ENCODE data around the gene GALNT9.

Gene GALNT9

DNA sequence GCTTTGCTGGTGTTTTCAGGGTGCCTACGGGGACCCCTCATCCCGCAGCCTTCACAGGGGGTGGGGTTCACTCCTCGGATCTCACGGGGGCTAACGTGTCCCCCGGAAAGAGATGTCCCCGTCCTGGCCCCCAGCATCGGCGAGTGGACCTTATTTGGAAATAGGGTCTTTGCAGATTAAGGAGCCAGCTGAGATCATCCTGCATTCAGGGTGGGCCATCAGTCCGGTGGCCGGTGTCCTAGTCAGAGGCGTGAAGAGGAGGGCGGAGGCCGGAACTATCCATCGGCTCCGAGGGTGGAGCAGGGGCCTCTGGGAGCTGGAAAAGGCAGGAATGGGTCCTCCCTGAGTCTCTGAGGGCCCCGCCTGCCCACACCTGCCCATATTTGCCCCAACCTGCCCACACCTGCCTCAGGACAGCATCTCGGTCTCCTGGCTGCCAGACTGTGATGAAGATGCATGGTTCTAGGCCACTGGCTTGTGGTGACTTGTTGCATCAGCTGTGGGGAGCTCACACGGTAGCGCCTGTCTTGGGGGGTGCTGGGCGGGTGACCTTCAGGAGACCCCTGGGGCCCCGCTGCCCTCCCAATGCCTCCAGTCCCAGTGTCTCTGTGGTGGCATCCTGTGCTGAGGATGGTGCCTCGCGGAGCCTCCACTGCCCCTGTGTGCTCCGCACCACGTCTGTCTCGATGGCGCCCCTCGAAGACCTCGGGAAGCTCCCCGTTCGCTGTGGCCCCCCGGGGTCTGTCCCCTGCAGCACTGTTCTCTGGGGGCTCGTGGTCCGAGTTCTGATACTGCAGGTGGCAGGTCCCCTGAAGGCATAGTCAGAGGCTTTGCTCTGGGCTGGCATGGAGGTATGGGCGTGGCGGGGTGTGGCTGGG, 170.5 kb downstream of the GALNT9 start:
- no peaks in the 10 kb centered on the region for H3K27me3 Mint-ChIP-seq
- H3K4me1 Mint-ChIP-seq (ENCODE audit: low read depth in 2 of 2), result peaks cover under 1 to 7% of the 10 kb centered on the region in 2 donors
- no peak for DNase-seq
- no peak for ATAC-seq (replicated peaks)
- no peak overlapping the region for H3K27ac Mint-ChIP-seq
- no peak overlapping the region for H3K4me3 Mint-ChIP-seq
- H3K36me3 Mint-ChIP-seq (ENCODE audit: insufficient read depth), result peaks cover 8% of the 10 kb centered on the region
- peaks cover 0 to 2% of the 10 kb centered on the region in 2 donors for H3K9me3 Mint-ChIP-seq

DNA sequence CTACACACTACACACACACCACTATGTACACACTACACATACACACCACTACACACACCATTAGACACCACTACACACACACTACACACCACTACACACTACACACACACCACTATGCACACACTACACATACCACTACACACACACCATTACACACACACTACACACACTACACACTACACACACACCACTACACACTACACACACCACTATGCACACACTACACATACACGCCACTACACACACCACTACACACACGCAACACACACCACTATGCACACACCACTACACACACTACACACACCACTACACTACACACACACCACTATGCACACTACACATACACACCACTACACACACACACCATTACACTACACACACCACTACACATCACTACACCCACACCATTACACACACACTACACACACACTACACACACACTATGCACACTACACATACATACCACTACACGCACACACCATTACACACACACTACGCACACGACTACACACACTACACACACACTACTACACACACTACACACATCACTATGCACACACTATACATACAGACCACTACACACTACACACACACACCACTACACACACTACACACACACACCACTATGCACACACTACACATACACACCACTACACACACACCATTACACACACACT, 171.5 kb downstream of the GALNT9 start:
- H3K4me1 Mint-ChIP-seq (ENCODE audit: low read depth in 2 of 2), result peaks cover 0 to 3% of the 10 kb centered on the region in 2 donors
- H3K27me3 Mint-ChIP-seq, result no peaks in the 10 kb centered on the region
- no peak overlapping the region for H3K27ac Mint-ChIP-seq
- ATAC-seq (replicated peaks) (no peak), DNase-seq (no peak)
- H3K36me3 Mint-ChIP-seq (ENCODE audit: insufficient read depth), result peaks cover 15% of the 10 kb centered on the region
- peaks cover 0 to 2% of the 10 kb centered on the region in 2 donors for H3K9me3 Mint-ChIP-seq
- no peak overlapping the region for H3K4me3 Mint-ChIP-seq

DNA sequence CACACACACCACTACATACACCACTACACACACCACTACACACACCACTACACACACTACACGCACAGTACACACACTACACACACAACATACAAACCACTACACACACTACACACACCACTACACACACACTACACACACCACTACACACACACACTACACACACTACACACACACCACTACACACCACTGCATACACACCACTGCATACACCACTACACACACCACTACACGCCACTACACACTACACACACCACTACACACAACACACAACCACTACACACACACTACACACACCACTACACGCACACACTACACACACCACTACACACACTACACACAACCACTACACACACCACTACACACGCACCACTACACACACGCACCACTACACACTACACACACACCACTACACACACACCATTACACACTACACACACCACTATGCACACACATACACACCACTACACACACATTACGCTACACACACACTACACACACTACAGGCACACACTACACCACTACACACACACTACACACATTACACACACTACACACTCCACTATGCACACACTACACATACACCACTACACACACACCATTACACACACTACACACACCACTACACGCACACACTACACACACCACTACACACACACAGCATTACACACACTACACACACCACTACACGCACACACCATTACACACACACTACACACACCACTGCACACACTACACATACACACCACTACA, 172.6 kb downstream of the GALNT9 start:
- Mint-ChIP-seq H3K27me3 (no peaks in the 10 kb centered on the region), H3K4me1 (ENCODE audit: low read depth in 2 of 2) (peaks cover 0 to 3% of the 10 kb centered on the region in 2 donors), H3K36me3 (ENCODE audit: insufficient read depth) (peaks cover 23% of the 10 kb centered on the region), H3K9me3 (no peaks in the 10 kb centered on the region), H3K4me3 (no peak overlapping the region), H3K27ac (no peak overlapping the region)
- no peak for ATAC-seq (replicated peaks)
- DNase-seq, result no peak

DNA sequence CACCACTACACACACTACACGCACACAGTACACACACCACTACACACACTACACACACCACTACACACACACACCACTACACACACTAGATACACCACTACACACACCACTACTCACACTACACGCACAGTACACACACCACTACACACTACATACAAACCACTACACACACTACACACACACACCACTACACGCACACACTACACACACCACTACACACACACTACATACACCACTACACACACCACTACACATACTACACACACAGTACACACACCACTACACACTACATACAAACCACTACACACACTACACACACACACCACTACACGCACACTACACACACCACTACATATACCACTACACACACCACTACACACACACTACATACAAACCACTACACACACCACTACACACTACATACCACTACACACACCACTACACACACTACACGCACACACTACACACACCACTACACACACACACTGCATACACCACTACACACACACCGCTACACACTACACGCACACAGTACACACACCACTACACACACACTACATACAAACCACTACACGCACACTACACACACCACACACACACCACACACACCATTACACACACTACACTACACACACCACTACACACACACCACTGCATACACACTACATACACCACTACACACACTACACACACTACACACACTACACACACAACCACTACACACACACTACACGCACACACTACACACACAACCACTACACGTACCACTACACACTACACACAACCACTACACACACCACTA, 173.4 kb downstream of the GALNT9 start:
- H3K27ac Mint-ChIP-seq, result no peak overlapping the region
- ATAC-seq (replicated peaks) (no peak), DNase-seq (no peak)
- peaks cover 0 to 3% of the 10 kb centered on the region in 2 donors for H3K4me1 Mint-ChIP-seq (ENCODE audit: low read depth in 2 of 2)
- H3K9me3 Mint-ChIP-seq, result no peaks in the 10 kb centered on the region
- no peak overlapping the region for H3K4me3 Mint-ChIP-seq
- H3K36me3 Mint-ChIP-seq (ENCODE audit: insufficient read depth), result peaks cover 23% of the 10 kb centered on the region
- H3K27me3 Mint-ChIP-seq, result no peaks in the 10 kb centered on the region

DNA sequence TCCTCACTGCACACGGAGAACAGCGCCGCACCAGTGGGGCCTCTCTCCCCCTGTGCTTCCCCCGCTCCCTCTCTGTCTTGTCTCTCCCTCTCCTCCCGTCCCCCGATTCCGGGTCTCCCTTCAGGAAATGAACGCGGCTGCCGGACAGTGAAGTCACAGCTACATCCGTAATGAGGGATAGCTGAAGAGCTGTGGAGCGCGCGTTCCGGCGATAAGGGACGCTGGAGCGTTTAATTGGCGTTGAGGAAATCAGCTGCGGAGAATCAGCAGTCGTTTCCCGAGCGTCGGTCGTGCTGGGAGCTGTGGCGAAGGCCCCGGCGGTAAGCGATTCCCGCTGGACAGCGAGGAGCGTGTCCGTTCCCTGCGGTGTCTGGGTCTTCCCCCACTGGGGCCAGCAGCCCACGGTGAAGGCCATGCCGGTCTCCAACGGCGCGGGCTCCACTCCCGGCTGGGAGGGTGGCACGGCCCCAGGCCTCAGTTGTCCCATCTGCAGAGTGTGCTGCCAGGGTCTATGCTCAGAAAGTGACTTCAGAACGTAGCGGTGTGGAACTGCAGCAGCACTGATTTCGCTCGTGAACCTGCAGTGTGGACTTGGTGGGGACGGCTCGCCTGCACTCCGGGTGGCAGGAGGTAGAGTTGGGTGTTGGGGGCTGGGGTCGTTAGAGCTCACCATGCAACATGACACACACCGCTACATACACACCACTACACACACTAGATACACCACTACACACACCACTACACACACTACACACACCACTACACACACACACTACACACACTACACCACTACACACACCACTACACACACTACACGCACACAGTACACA, 174.2 kb downstream of the GALNT9 start:
- no peak for ATAC-seq (replicated peaks)
- H3K9me3 Mint-ChIP-seq, result no peaks in the 10 kb centered on the region
- no peak overlapping the region for H3K27ac Mint-ChIP-seq
- no peak for DNase-seq
- no peak overlapping the region for H3K4me3 Mint-ChIP-seq
- peaks cover 0 to 3% of the 10 kb centered on the region in 2 donors for H3K4me1 Mint-ChIP-seq (ENCODE audit: low read depth in 2 of 2)
- no peaks in the 10 kb centered on the region for H3K27me3 Mint-ChIP-seq
- H3K36me3 Mint-ChIP-seq (ENCODE audit: insufficient read depth), result peaks cover 23% of the 10 kb centered on the region

DNA sequence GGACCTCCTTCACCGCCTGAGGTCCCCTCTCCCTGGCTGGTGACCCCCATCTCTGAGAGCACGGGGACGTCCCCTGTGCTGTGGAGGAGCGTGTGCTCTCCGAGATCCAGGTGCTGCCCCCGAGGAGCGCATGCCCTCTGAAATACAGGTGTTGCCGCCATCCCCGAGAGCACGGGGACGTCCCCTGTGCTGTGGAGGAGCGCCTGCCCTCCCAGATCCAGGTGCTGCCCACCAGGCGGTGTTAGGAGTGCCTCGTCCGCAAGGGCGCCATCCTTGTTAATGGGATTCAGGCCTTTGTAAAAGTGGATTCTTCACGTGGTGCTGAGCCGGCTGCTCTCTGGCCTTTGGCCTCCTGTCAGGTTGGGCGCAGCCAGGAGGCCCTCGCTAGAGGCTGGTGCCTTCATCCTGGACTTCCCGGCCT, 175.0 kb downstream of the GALNT9 start:
- H3K27me3 Mint-ChIP-seq, result no peaks in the 10 kb centered on the region
- no peak for ATAC-seq (replicated peaks)
- no peaks in the 10 kb centered on the region for H3K9me3 Mint-ChIP-seq
- peaks cover 0 to 3% of the 10 kb centered on the region in 2 donors for H3K4me1 Mint-ChIP-seq (ENCODE audit: low read depth in 2 of 2)
- no peak overlapping the region for H3K4me3 Mint-ChIP-seq
- no peak overlapping the region for H3K27ac Mint-ChIP-seq
- peaks cover 20% of the 10 kb centered on the region for H3K36me3 Mint-ChIP-seq (ENCODE audit: insufficient read depth)
- DNase-seq, result no peak

DNA sequence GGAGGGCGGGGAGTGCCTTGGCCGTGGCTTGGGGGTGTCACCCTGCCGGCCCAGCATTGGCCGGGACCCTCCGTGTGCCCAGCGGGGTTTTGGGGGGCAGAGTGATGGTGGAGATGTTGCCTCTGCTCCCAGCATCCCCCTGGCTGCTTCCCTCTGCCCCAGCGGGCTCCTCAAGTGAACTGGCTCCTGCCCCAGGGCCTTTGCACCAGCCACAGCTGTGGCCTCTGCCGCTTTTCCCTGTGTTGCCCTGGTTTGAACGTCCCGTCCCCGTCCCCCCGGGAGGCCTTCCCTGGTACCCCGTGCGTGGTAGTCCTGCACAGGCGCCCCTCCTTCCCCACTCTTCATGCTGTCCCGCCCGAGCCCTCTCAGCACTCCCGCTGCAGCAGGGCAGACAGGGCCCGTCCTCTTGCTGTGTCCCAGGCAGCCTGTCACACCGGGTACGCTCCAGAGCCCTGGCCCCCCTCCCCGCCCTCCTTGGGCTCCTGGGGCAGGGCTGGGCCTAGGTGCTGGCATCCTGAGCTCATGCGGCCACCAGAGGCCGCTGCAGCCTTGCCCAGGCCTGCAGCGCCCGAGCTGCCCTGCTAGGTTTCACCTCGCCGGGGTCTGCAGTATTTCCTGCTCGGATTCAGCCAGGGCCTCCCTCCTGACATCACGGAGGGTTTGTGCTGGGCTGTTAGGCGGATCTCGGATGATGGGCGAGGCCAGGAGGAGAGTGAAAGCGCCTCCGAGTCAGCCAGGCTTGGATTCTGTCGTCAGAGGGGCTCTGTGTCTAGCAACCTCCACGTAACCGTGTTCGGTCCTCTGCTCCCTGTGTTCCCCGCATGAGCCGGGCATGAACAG, 175.7 kb downstream of the GALNT9 start:
- H3K4me3 Mint-ChIP-seq, result no peak overlapping the region
- ATAC-seq (replicated peaks) (peak; percentile 96), DNase-seq (peak; percentile 58 to 71 (median 65))
- peaks cover 20% of the 10 kb centered on the region for H3K36me3 Mint-ChIP-seq (ENCODE audit: insufficient read depth)
- no peaks in the 10 kb centered on the region for H3K27me3 Mint-ChIP-seq
- H3K9me3 Mint-ChIP-seq, result no peaks in the 10 kb centered on the region
- H3K4me1 Mint-ChIP-seq (ENCODE audit: low read depth in 2 of 2), result peaks cover 0 to 3% of the 10 kb centered on the region in 2 donors
- H3K27ac Mint-ChIP-seq, result no peak overlapping the region

DNA sequence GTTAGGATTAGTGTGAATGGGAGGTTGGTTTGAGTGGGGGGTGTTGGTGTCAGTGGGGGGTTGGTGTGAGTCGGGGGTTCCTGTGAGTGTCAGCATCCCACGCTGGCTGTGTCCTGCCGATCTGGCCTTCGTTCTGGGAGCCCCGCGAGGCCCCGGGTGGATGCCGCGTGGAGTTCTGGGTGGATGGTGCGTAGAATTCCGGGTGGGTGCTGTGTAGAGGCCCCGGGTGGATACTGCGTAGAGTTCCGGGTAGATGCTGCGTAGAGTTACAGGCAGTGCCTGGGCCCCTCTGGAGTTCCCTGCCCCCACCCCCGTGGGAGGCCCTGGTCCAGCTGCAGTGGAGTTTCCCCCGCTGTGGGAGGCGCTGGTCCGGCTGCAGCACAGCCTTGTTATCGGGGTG, 176.4 kb downstream of the GALNT9 start:
- H3K9me3 Mint-ChIP-seq, result no peaks in the 10 kb centered on the region
- no peak overlapping the region for H3K27ac Mint-ChIP-seq
- H3K27me3 Mint-ChIP-seq, result no peaks in the 10 kb centered on the region
- H3K4me3 Mint-ChIP-seq, result no peak overlapping the region
- H3K36me3 Mint-ChIP-seq (ENCODE audit: insufficient read depth), result peaks cover 24% of the 10 kb centered on the region
- no peak for DNase-seq
- ATAC-seq (replicated peaks), result no peak
- peaks cover 0 to 5% of the 10 kb centered on the region in 2 donors for H3K4me1 Mint-ChIP-seq (ENCODE audit: low read depth in 2 of 2)

DNA sequence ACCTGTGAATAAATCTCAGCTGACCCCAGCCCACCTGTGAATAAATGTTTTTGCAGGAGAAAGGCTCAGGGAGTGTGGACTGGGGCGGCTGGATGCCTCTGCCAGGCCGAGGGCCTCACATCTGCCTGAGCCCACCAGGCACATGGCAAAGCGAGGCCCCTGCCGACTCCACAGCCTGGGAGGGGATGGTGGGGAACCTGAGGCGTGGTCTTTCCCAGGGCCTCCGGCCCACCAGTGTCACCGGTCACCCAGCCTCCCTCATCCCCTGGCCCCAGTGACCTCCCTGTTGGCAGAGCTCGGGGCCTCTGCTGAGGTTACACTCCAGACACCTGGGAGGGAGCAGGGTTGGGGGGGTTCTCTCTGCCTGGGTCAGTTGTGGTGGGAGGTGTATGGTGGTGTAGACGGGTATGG, 177.0 kb downstream of the GALNT9 start:
- Mint-ChIP-seq H3K27me3 (no peaks in the 10 kb centered on the region), H3K9me3 (no peaks in the 10 kb centered on the region), H3K27ac (no peak overlapping the region), H3K4me1 (ENCODE audit: low read depth in 2 of 2) (peaks cover 0 to 5% of the 10 kb centered on the region in 2 donors), H3K36me3 (ENCODE audit: insufficient read depth) (peaks cover 26% of the 10 kb centered on the region), H3K4me3 (no peak overlapping the region)
- DNase-seq (no peak), ATAC-seq (replicated peaks) (no peak)

DNA sequence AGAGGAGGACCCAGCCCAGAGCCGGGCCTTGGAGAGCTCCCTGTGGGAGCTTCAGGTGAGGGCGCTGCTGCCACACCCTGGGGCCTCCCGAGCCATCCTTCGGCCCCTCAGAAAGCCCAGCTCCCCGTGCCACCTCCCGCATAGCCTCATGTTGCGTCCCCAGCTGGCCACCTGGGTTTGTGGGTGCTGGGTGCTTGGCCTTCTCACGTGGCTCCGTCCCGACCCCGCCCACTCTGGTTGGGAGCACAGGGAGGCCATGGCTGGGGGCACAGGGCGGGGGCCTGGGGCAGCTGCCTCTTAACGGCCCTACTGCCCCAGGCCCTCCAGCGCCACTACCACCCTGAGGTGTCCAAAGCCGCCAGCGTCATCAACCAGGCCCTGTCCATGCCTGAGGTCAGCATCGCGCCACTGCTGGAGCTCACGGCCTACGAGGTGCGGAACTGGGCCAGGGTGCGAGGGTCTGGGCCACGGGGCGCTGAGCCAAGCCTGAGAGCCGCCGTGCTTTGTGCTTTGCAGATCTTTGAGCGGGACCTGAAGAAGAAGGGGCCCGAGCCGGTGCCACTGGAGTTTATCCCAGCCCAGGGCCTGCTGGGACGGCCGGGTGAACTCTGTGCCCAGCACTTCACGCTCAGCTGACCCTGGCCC, 177.5 kb downstream of the GALNT9 start:
- Mint-ChIP-seq H3K36me3 (ENCODE audit: insufficient read depth) (peaks cover 26% of the 10 kb centered on the region), H3K4me1 (ENCODE audit: low read depth in 2 of 2) (peaks cover 0 to 5% of the 10 kb centered on the region in 2 donors), H3K27ac (no peak overlapping the region), H3K4me3 (no peak overlapping the region), H3K9me3 (no peaks in the 10 kb centered on the region), H3K27me3 (no peaks in the 10 kb centered on the region)
- ATAC-seq (replicated peaks), result no peak
- DNase-seq, result no peak

DNA sequence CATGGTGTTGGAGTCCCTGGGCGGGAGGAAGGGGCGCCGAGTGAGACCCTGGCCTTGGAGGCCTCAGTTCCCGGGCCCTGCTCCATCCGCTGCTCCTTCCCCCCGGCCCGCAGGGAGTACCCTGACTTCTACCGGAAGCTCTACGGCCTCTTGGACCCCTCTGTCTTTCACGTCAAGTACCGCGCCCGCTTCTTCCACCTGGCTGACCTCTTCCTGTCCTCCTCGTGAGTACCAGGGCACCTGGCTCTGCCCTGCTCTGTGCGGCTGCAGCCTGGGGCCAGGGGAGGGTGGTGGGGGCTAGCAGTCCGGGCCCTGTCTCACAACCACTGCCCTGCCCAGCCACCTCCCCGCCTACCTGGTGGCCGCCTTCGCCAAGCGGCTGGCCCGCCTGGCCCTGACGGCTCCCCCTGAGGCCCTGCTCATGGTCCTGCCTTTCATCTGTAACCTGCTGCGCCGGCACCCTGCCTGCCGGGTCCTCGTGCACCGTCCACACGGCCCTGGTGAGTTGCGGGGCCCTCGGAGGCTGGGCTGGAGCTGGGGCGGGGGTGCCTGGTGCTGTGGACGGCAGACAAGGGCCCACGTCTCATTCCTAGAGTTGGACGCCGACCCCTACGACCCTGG, 178.1 kb downstream of the GALNT9 start:
- H3K27me3 Mint-ChIP-seq, result no peaks in the 10 kb centered on the region
- no peak overlapping the region for H3K27ac Mint-ChIP-seq
- no peak for ATAC-seq (replicated peaks)
- no peak overlapping the region for H3K4me3 Mint-ChIP-seq
- H3K36me3 Mint-ChIP-seq (ENCODE audit: insufficient read depth), result peaks cover 31% of the 10 kb centered on the region
- H3K9me3 Mint-ChIP-seq, result no peaks in the 10 kb centered on the region
- peaks cover 3 to 5% of the 10 kb centered on the region in 2 donors for H3K4me1 Mint-ChIP-seq (ENCODE audit: low read depth in 2 of 2)
- DNase-seq, result no peak
